Endothelial cell of umbilical vein (primary cell): ENCODE measurements around the gene TCF15. TPM values are rescaled to one million over a fixed set of nuclear protein-coding genes. Genes with fewer than 3 reads are reported as not detected.

ENCODE experiments used
- BruUV-seq: library from RNA; stranded (reverse); fragments of 400-500 nt; replicated peaks from 2 replicates; lab custom pipeline; 2021; lab: Mats Ljungman, UMichigan
- CTCF ChIA-PET: fragments of 300-600, 350-600 bp; sonication (Branson Sonifier 250); formaldehyde crosslinking; loops from one replicate; lab custom pipeline; 2021; ENCODE audit warnings: antibody characterized with exemption, inconsistent platforms; lab: Charles Lee
- POLR2A ChIA-PET: fragments of 300-600, 350-600 bp; sonication (Branson Sonifier 250); formaldehyde crosslinking; loops from one replicate; lab custom pipeline; 2021; ENCODE audit warnings: antibody characterized with exemption, inconsistent platforms; lab: Charles Lee
- DNase-seq: peaks from one replicate; pipeline ENCODE4 v3.0.0-alpha.2; 2011; ENCODE audit warnings: low read depth, low spot score
- FAIRE-seq: peaks from 2 replicates; lab custom pipeline; 2011; peaks lifted over from hg19 to GRCh38; lab: Jason Lieb, UNC
- H2AFZ ChIP-seq: 2 replicates; pipeline ENCODE4 v1.6.0; 2012; ENCODE audit warnings: low read depth, low read length, control low read depth, inconsistent platforms
- H3K27ac ChIP-seq: 2 replicates; pipeline ENCODE4 v1.5.1; 2011; ENCODE audit warnings: low read depth, mild to moderate bottlenecking, control low read depth, low read length, moderate library complexity; ENCODE audit not compliant: insufficient read depth
- H3K27me3 ChIP-seq, 2 experiments: 2 replicates each; pipeline versions ENCODE4 v1.6.0 to v1.6.1; 2011; ENCODE audit warnings: low read length in 2 of 2, mixed read lengths in 1 of 2; ENCODE audit not compliant: control insufficient read depth in 2 of 2, insufficient read depth in 2 of 2
- H3K36me3 ChIP-seq, 2 experiments: 2 replicates in 1 of 2; 3 replicates in 1 of 2; pipeline ENCODE4 v1.5.1; 2011; ENCODE audit warnings: low read length in 2 of 2, mild to moderate bottlenecking in 1 of 2, moderate library complexity in 1 of 2; ENCODE audit not compliant: control insufficient read depth in 2 of 2, insufficient read depth in 2 of 2; ENCODE audit errors: extremely low read depth in 1 of 2
- H3K4me1 ChIP-seq: 3 replicates; pipeline ENCODE4 v1.5.1; 2011; ENCODE audit warnings: mild to moderate bottlenecking, low read length; ENCODE audit not compliant: control insufficient read depth, insufficient read depth; ENCODE audit errors: extremely low read depth
- H3K4me2 ChIP-seq: 2 replicates; pipeline ENCODE4 v1.6.1; 2011; ENCODE audit warnings: low read length, control low read depth, mixed read lengths; ENCODE audit not compliant: insufficient read depth
- H3K4me3 ChIP-seq, 3 experiments: fragments of 200-600 bp in 1 of 3; sonication (generic), shearing (Covaris generic) in 1 of 3; replicated peaks in 1 of 3; 2 replicates each; pipeline ENCODE4 v1.5.1; 2011 to 2016; ENCODE audit warnings: control low read depth in 3 of 3, low read length in 3 of 3, mild to moderate bottlenecking in 2 of 3, inconsistent platforms in 1 of 3, low read depth in 1 of 3, moderate library complexity in 1 of 3; ENCODE audit not compliant: insufficient read depth in 1 of 3
- H3K79me2 ChIP-seq: 2 replicates; pipeline ENCODE4 v1.6.0; 2012; ENCODE audit warnings: low read length, inconsistent platforms; ENCODE audit not compliant: control insufficient read depth, insufficient read depth
- H3K9ac ChIP-seq: replicated peaks from 2 replicates; pipeline ENCODE3; 2011; ENCODE audit warnings: low read length, control low read depth; ENCODE audit not compliant: insufficient read depth; ENCODE audit errors: extremely low read depth
- H3K9me1 ChIP-seq: replicated peaks from 3 replicates; pipeline ENCODE4 v1.6.0; 2011; ENCODE audit warnings: mild to moderate bottlenecking, low read length; ENCODE audit not compliant: control insufficient read depth, insufficient read depth; ENCODE audit errors: extremely low read depth
- H3K9me3 ChIP-seq: replicated peaks from 2 replicates; pipeline ENCODE4 v1.5.1; 2012; ENCODE audit warnings: low read length, inconsistent platforms; ENCODE audit not compliant: control insufficient read depth, insufficient read depth
- H4K20me1 ChIP-seq: replicated peaks from 2 replicates; pipeline ENCODE3; 2011; ENCODE audit warnings: mild to moderate bottlenecking, low read length; ENCODE audit not compliant: control insufficient read depth, insufficient read depth; ENCODE audit errors: extremely low read depth
- CTCF ChIP-seq, 2 donors: IDR thresholded peaks; 1 replicate in 1 of 2; 2 replicates in 1 of 2; pipeline ENCODE4 v1.5.1; 2011; ENCODE audit warnings: low read length in 2 of 2, mild to moderate bottlenecking in 2 of 2, moderate library complexity in 2 of 2, control low read depth in 1 of 2, inconsistent platforms in 1 of 2, low read depth in 1 of 2; ENCODE audit not compliant: insufficient read depth in 1 of 2; ENCODE audit errors: extremely low read depth in 1 of 2
- FOS ChIP-seq: IDR thresholded peaks from 2 replicates; pipeline ENCODE4 v1.6.1; 2011; ENCODE audit warnings: mild to moderate bottlenecking, low read length, moderate library complexity, borderline replicate concordance; ENCODE audit not compliant: insufficient read depth
- GATA2 ChIP-seq: IDR thresholded peaks from 2 replicates; pipeline ENCODE4 v1.7.0; 2011; ENCODE audit warnings: low read depth, mild to moderate bottlenecking, moderate library complexity, mixed read lengths, low read length; ENCODE audit not compliant: insufficient read length, insufficient read depth
- JUN ChIP-seq: IDR thresholded peaks from 2 replicates; pipeline ENCODE4 v1.6.1; 2011; ENCODE audit warnings: borderline replicate concordance, low read depth; ENCODE audit not compliant: insufficient read length, insufficient read depth
- MAX ChIP-seq: IDR thresholded peaks from 2 replicates; pipeline ENCODE4 v1.6.1; 2011; ENCODE audit not compliant: insufficient read depth, insufficient read length
- POLR2A ChIP-seq: IDR thresholded peaks from 2 replicates; pipeline ENCODE4 v1.6.1; 2012; ENCODE audit warnings: low read depth, mild to moderate bottlenecking, control low read depth, low read length
- POLR2AphosphoS5 ChIP-seq: IDR thresholded peaks from 2 replicates; pipeline ENCODE4 v1.6.1; 2012; ENCODE audit warnings: low read depth, mild to moderate bottlenecking, control low read depth, low read length, moderate library complexity; ENCODE audit not compliant: insufficient read depth
- dilution Hi-C: fragments of 300-500 bp; cut with MboI; formaldehyde crosslinking; loops from one replicate; pipeline ENCODE4 v1.15.0; 2019; ENCODE audit warnings: low sequenced_read_pairs; ENCODE audit not compliant: extremely low pct_ligation_motif_present
- intact Hi-C: fragments of 100-400 bp; cut with micrococcal nuclease; formaldehyde crosslinking; loops from one replicate; pipeline ENCODE4 v1.10.0; 2022
- polyA plus RNA-seq, 4 experiments: library from polyadenylated mRNA; depleted of rRNA in 3 of 4; stranded (reverse) in 3 of 4; unstranded in 1 of 4; fragments of >200 nt; gene quantifications; 2 replicates each; pipeline versions ENCODE4 v1.2.1 to v1.2.3, GENCODE V29; 2011 to 2012; ENCODE audit warnings: missing spikeins in 1 of 4
- total RNA-seq: library from RNA; stranded (reverse); gene quantifications from 2 replicates; pipeline ENCODE4 v1.2.3, GENCODE V29; 2021

The TCF15 gene
- total and polyA plus RNA-seq, 2 donors (not counting 3 experiments of a cell fraction or from before 2014, with no cell fraction given): 0.07 to 1.3 TPM

GRCh38 chr20:653590-654416 is 43.7 kb upstream of the TCF15 start:
- intact Hi-C loops (loop anchor here (1.0 to 2.0 kb wide), 2 partner anchors 111 to 179 kb away; partner anchors contain the start of genes CSNK2A1 and FAM110A), dilution Hi-C loops (no loop called here)
- H3K27me3 ChIP-seq: peaks cover 17% of the 10 kb centered on the region in 2 experiments
- H3K4me3 ChIP-seq: peak overlapping the region in 2 of 3 experiments; percentile 44 to 71
- H3K27ac ChIP-seq: peak overlapping the region; percentile 50
- ChIA-PET CTCF (interaction anchor here (3.7 kb wide), 1 partner anchor 13 kb away, joined by 24 read pairs; no protein-coding TSS in a partner anchor), POLR2A (no interaction called here)
- peak overlapping the region; percentile 77 for H3K4me2 ChIP-seq
- TF ChIP-seq CTCF (IDR thresholded peaks at IDR 0.05; ENCODE audit: extremely low read depth in 1 of 2, insufficient read depth in 1 of 2, low read depth in 1 of 2, low read length in 2 of 2) (no peak), POLR2A (no peak), MAX (no peak), JUN (no peak), FOS (no peak), POLR2AphosphoS5 (no peak), GATA2 (no peak)
- no peaks in the 10 kb centered on the region for H3K9me3 ChIP-seq
- FAIRE-seq: peak; percentile 26
- BruUV-seq: TSS peak; percentile 77
- no peaks in the 10 kb centered on the region for H3K9me1 ChIP-seq
- no peak for DNase-seq
- H4K20me1 ChIP-seq: no peaks in the 10 kb centered on the region
- peaks cover 25% of the 10 kb centered on the region for H3K79me2 ChIP-seq
- H3K4me1 ChIP-seq: peaks cover 15% of the 10 kb centered on the region
- peaks cover 0 to under 1% of the 10 kb centered on the region in 2 experiments for H3K36me3 ChIP-seq
- peak overlapping the region; percentile 56 for H2AFZ ChIP-seq
- peak overlapping the region; percentile 76 for H3K9ac ChIP-seq
